HG03280 (cell line): ENCODE results near the gene INCA1.

ENCODE experiments used
- ATAC-seq: cut with Tn5 transposase; IDR thresholded peaks from one replicate; pipeline ENCODE4 v1.9.1; 2021; ENCODE audit warnings: mild to moderate bottlenecking, moderate library complexity; ENCODE audit not compliant: unreplicated experiment

Gene INCA1

DNA sequence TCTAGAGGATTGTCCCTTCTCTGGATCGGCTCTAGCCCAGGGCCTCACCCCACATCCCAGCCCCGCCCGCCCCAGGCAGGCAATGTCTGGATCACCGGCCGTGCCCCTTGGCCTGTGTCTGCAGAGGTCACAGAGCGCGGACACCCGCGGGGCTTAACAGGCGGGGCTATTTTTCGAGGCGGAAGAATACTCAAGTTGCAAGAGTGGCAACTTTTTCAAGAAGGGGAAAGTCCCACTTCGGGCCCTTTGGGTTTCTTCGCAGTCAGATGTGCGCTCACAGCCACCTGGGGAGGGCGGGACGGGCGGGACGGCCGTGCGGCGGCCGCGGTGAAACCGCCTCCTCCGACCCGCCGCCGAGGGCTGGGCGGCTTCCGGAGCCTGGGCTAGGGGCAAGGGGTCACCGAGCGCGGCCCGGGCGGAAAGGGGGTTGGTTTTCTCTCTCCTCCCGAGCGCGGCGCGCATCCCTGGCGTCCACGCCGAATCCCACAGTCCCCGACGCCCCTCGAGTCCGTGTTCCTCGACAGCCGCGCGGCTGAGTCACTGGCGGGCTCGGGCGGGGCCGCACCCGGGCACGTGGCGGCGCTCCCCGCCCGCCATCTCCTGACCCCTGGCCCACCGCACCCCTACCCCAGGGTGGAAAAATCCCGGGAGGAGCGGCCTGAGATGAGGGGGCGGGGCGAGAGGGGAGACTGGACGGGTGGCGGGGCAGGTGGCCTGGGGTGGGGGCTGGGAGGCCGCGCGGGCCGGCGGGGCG lies 47.8 kb downstream of the INCA1 start:
- ATAC-seq: peak; percentile 27

DNA sequence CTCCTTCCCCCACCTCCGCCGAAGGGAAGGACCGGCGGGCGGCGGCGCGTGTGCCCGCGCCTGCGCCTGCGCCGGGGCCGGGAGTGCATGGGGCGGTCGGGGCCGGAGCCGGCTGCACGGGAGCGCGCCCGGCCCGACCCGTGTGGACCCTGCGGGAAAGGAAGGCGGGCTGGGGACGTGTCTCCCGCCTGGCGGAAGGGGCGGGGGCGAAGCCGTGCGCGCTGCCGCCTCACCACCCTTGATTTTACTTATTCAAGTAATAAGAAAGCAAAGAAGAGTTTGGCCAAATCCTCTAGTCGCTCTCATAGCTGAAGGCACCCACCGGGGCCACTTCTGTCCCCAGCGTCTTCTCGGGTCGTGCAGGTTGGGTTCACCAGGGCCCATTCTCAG lies 48.4 kb downstream of the INCA1 start:
- peak; percentile 38 for ATAC-seq

DNA sequence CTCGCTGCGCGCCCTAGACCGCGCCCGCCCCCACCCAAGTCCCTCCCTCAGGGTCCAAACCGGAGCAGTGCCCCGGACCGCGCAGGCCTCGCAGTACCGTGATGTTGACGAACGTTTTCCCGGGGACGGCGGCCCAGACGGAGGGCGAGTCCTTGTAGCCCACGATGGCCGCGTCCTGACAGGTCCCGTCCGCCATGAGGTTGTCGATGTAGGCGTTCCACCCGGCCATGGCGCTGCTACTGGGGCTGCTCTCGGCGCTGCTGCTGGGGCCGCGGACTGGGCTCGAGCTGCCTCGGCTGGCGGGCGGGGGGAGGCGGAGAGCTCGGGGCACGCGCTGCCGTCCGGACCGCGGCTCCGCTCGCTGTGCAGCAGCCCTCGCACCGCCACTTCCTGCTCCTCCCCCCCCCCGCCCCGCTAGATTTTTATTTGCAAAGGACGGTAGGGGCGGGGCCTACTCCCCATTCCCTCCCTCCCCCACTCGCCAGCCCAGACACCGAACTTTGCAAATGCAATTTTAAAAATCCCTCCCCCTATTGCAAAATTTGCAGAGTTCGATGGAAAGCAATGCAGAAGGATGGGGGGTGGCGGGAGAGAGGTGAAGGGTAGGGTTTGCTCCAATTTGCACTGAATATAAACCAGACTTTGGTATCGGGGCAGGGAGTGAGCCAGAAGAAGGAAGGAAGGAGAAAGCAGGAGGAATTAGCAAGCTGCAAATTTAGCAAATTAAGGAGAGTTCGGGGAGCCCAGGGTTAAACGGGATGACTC lies 49.0 kb downstream of the INCA1 start, which contains the start of gene PFN1:
Gene PFN1 (minus strand): TSS at position 365 of the 765 bp plus-strand sequence. CDS start 136 bp downstream, at position 229.
- peak; percentile 26 for ATAC-seq

DNA sequence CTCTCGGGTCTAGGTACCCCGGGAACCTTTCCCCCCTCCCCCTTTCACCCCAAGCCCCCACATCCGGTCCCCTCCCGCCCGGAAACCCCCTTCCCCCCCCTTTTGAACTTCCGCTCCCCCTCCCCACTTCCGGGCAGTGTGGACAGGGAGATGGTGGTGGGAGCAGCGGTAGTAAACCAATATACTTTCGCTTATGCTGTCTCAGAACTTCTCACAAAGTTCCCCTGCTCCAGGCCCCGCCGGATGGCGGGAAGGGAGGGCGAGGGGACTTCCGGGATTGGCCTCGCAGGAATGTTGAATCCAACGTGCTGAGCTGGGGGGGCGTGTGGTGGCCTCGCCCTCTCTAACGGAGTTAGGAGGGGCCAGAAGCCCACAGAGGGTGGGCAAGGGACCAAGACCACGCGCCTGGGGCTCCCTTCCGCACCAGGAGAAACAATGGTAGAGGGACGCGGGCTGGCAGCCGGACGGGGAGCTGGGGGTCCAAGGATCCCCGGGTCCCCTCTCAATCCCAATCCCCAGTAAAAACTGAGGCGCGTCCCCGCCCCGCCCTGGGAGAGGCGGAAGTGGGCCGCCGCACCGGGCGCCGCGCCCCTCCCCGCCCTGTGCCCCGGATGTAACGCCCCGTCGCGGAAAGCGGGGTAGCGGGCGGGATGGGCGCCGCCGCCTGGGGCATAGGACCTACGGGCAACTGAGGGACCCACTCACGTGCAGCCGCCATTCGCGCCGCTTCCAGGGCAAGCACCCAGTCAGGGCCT lies 49.7 kb downstream of the INCA1 start:
- peak; percentile 9 for ATAC-seq

DNA sequence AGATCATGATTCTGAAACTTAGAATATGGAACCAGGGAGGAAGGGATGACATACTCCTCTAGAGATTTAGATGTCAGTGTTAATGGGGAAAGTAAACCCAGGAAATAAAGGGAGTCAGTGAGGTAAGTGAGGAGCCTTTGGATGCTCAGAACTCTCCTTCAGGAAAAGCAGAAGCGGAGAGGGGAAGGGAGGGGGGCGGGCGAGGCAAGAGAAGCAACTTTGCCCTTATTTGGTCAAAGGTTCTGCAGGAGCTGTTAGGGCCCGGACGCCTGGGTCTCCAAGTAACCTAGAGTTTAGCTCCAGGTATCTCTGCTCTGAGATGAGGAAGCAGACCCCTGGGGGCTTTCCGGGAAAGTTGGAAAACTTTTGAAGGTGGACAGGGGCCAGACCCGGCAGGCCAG lies 50.3 kb downstream of the INCA1 start:
- no peak for ATAC-seq

DNA sequence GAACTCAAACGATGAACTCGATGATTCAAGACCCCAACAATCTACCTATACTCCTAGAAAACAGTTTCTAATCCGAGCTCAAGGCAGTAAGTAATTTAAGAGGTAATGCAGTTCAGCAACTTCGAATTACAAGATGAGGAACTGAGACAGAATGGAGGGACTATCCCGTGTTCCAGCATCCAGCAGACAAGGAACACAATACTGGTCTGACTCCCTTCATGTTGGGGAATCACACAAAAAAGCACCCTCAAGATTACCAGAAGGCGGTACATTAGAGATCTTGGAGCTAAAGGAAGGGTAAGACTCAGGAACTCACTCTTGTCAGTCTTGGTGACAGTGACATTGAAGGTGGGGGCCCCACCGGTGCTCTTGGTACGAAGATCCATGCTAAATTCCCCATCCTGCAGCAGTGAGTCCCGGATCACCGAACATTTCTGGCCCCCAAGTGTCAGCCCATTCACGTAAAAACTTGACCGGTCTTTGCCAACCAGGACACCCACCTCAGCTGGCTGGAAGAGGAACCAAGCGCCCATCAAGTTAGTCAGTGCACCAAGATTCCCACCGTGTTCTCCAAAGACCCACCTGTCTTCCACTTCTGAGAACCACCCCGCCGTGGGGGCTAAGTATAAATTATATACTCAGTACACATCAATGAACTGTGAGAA lies 50.9 kb downstream of the INCA1 start:
- ATAC-seq: no peak

DNA sequence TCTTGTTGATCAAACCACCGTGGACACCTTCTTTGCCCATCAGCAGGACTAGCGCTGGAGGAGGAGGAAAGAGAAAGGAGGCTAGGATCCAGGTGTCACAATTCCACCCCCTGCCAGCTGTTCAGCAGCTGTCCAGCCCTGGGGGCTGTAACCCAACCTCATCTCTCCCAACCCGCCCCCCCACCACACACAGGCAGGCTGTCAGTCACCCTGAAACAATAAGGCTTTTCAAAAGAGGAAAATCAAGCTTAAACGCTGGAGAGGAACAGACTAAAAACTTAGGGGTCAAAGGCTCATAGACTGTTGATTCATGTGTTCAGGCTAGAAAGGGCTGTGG lies 51.4 kb downstream of the INCA1 start:
- ATAC-seq: no peak

DNA sequence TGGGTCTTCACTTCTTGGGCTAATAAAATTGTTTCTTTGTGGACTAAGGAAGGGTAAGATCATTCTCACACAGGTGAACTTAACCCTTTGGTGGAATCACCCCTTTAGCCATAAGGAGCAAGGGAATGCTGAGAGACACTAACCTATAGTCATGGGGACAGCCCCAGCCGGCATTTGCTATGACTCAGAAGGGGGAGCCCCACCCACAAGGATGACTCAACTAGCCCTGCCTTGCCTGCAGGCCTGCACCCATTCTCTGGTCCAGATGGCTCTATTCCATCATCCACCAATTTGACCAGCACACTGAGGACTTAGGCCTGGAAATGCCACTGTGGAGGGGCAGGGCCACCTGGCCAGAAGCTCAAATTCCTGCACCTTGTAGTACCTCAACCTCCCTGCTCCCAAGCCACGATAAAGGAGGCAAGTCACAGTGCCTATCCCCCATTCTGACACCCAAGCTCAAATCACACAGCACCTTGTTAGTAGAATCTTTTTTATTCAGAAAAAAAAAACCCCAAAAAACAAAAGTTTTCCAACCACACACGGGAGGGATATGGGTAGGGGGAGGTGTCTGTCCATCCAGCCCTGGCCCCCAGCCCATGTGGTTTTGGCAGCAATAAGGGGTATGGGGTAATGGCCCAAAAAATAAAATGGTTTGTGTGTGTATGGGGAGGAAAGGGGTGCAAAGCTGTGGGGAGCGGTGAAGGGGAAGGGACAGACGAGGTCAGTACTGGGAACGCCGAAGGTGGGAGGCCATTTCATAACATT lies 52.0 kb downstream of the INCA1 start:
- ATAC-seq: peak; percentile 23

DNA sequence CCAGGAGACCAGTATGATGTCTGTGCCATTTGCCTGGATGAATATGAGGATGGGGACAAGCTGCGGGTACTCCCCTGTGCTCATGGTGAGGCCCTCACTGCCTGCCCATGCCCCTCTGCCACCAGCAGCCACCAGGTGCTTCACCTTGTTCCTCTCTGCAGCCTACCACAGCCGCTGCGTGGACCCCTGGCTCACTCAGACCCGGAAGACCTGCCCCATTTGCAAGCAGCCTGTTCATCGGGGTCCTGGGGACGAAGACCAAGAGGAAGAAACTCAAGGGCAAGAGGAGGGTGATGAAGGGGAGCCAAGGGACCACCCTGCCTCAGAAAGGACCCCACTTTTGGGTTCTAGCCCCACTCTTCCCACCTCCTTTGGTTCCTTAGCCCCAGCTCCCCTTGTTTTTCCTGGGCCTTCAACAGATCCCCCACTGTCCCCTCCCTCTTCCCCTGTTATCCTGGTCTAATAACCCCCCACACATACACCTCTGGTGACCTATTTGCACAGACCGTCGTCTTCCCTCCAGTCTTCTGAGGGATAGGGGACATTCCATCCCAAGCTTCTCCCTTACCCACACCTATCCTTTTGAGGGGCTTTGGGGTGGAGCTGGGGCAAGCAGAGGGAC lies 52.7 kb downstream of the INCA1 start:
- ATAC-seq: no peak

DNA sequence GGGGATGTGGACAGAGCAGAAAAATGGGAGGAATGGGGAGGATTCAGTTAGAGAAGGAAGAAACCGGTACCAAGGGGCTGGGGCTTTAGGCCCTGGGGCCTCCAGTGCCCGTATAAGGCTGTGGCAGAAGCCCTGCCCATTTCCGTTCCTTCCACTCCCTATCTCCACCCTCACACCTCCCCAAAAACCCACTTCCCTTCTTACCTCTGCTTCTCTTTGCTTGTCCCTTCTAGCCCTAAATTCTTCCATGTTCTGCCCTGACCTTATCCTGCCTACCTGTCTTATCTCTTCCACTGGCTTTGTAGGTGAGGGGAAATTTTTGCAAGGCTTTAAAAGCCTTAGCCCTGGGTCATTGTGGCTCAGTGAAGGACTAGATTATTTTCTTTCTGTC lies 53.2 kb downstream of the INCA1 start:
- no peak for ATAC-seq

DNA sequence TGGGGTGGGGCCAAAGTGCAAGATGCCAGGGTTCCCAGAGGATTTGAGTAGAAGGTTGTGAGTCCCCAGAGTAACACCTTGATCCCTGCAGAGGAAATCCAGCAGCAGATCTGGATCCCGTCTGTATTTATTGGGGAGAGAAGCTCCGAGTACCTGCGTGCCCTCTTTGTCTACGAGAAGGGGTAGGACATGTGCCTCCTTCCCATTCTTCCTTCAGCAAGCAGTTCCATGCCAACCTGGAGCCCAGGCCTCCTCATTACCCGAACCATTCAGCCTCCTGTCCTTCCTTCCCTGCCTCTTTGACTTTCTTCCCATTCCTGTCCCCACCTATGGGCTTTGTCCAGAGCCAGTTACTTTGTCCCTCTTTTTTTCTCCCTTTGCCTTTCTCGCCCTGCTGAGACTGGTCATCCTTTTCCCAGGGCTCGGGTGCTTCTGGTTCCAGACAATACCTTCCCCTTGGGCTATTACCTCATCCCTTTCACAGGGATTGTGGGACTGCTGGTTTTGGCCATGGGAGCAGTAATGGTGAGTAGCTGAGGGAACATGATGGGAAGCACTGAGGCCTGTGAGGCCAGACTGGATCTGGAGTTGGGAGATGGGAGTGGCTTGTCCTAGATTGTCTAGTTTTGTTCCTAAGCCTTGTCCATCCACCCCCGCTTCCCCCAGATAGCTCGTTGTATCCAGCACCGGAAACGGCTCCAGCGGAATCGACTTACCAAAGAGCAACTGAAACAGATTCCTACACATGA lies 54.4 kb downstream of the INCA1 start:
- no peak for ATAC-seq

DNA sequence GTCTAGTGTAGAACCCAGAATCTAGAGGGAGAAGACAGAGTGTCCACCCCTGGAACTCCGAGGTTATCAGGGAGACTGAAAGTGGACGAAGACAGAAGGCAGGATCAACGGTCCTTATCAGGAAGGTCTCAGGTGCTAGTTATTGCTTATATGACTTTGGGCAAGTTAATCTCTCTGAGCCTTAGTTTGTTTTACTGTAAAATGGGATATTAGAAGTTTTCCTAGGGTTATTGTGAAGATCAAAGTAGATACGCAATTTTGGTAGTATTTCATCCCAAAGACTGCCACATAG lies 56.1 kb downstream of the INCA1 start:
- ATAC-seq: no peak

DNA sequence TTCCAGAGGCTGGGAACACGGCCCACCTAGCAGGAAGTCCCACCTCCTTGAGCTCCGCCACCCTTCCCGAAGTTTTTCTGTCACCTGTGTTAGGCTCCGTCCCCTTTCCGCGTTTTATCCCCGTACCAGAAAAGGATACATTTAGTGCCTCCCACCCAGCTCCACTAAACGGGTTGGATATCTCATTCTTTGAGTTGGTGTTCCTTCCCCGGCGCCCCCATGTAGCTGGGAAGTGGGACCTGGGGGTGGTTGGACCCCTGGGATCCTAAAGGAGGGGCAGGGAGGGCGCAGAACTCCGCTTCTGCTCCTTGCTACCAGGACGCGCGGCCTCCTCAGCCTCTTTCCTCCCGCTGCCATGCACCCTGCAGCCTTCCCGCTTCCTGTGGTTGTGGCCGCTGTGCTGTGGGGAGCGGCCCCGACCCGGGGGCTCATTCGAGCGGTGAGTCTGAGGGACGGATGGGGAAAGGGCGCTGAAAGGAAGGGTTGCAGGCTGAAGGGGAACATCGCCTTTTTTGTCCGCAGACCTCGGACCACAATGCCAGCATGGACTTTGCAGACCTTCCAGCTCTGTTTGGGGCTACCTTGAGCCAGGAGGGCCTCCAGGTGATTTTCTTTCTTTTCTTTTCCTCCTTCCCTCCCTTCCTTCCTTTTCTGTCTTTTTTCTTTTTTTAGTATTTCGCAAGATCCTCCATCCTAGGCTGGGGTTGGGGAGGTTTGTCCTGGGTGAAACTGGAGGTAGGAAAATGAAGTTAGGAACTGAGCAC lies 56.6 kb downstream of the INCA1 start:
- ATAC-seq: no peak

DNA sequence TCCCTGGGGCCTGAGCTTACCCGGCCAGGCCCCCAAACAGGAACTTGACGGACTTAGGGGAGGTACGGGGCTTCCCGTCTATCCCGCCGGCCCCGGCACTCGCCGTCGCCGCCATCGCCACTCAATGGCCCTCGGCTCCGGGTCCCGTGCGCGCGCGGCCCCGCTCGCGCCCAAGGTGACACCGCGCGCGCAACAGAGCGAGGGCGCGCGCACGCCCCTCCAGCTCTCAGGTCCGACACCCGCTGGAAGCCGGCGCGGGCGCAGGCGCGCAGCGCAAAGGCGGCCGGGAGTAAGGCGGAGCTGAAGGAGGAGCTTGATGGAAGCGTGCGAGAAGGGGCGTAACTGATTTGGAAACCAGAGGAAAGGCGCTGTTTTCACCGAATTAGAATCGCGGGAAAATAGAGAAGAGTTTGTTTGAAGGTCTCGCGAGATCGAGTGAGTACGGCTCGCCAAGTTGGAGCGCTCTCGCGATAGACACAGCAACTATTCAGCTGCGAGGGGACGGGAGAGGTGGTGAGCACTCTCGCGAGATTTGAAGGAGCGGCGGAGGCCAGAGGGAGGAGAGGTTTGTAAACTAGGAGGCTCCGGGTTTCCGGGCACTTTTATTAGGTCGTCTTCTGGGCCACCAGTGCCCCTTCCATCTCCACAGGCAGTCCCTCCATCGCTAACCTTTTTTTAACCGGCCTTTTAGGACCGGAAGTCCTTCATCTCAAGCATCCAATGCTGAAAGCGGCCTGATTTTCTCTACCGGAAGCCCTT lies 57.3 kb downstream of the INCA1 start, which contains the start of the genes RNF167 and SLC25A11:
Gene RNF167 (plus strand): TSS at position 473 of the 759 bp plus-strand sequence. CDS start 642 bp downstream, outside the sequence.
Gene SLC25A11 (minus strand): TSS at position 251 of the 759 bp plus-strand sequence. CDS start 136 bp downstream, at position 115.
- peak; percentile 80 for ATAC-seq

DNA sequence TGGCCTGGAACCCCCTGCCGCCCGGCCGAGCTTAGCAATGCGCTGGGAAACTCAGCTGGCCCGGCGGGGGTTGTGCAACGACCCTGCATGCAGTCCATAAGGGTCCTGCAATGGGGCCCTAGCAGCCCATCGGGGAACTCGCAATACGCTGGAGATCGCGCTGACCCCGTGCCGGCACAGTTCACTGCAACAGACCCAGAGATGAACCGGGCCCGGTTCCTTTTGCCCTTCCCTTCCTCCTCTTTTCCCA lies 57.9 kb downstream of the INCA1 start:
- peak; percentile 16 for ATAC-seq

DNA sequence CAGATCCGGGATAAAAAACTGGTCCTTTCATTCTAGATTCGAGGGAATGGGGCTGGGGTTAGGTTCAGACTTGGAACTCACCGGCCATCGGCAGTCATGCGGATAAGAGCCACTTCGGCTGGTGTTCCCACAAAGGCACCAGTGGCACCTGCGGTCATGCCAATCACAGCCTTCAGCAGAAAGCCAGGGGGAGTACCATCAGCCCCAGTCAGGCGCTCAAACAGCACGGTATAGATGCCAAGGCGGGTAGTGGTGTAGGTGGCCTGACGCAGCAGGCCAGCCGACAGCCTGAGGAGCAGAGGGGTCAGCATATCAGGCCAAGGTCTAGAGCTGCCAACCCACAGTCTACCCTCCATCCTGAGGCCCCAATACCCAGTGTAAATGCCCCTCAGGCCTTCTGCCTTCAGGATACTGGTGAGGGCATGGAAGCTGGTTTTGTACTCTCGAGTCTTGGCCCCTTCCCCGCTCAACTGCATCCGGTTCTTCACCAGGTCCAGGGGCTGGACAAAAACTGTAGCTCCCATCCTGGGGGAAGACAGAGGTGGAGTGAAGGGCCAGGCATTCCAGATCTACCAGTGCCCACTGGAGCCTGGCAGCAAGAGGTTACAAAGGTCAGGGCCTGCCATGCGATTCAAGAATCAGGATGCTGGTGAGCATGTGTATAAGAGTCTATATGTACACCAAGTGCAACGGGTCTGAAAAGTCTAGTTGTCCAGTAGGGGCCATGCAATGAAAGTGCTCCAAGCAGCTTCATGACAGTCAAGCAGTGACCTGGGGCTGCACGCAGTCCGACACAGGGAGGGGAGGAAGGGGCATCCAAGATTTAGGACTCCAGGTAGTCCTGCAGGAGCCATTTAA lies 58.4 kb downstream of the INCA1 start:
- no peak for ATAC-seq
